Colonic mucosa (tissue), 4 donors: Measurements from ENCODE around the gene RSRP1. TPM values are rescaled to one million over a fixed set of nuclear protein-coding genes. Genes with fewer than 3 reads are reported as not detected.

Experiments used
- DNase-seq: peaks from one replicate; pipeline ENCODE4 v3.0.0-alpha.2; 2020
- H3K27ac ChIP-seq: fragments of 200-600 bp; one replicate; pipeline ENCODE4 v1.8.0; 2021
- H3K27me3 ChIP-seq: fragments of 200-600 bp; one replicate; pipeline ENCODE4 v1.8.0; 2021
- H3K36me3 ChIP-seq: fragments of 200-600 bp; one replicate; pipeline ENCODE4 v1.8.0; 2021
- H3K4me1 ChIP-seq: fragments of 200-600 bp; one replicate; pipeline ENCODE4 v1.8.0; 2021; ENCODE audit warnings: mild to moderate bottlenecking
- H3K4me3 ChIP-seq: fragments of 200-600 bp; one replicate; pipeline ENCODE4 v1.8.0; 2021
- H3K9ac ChIP-seq, 2 donors: one replicate each; pipeline ENCODE4 v1.7.0; 2013; ENCODE audit warnings: control low read depth in 2 of 2, low read depth in 2 of 2, low read length in 2 of 2
- H3K9me3 ChIP-seq: fragments of 200-600 bp; one replicate; pipeline ENCODE4 v1.8.0; 2021
- intact Hi-C: fragments of 100-400 bp; cut with DNase I; formaldehyde crosslinking; loops from one replicate; pipeline ENCODE4 v1.14.1; 2022
- total RNA-seq, 2 donors: library from RNA; stranded (reverse); fragmentation: NEBNext Ultra II Directional in 1 of 2; extraction: Animal tissue kit (Norgen Biotek cat#: 25700) in 1 of 2; gene quantifications; one replicate each; pipeline ENCODE4 v1.2.1, GENCODE V29; 2021
- TF ChIP-seq, protein P1 (sequence below): fragments of 200-600 bp; IDR thresholded peaks from one replicate; pipeline ENCODE4 v1.8.0; 2022; ENCODE audit warnings: antibody characterized with exemption, mild to moderate bottlenecking
- donor health status: healthy.
- donor health status: DM: no; HTN: no; CAD: no.
- donor health status: DM: no; HTN: no; CAD: no.

RSRP1 gene
- total RNA-seq, 2 donors from 2014 or later, result 129 to 137 TPM

DNA sequence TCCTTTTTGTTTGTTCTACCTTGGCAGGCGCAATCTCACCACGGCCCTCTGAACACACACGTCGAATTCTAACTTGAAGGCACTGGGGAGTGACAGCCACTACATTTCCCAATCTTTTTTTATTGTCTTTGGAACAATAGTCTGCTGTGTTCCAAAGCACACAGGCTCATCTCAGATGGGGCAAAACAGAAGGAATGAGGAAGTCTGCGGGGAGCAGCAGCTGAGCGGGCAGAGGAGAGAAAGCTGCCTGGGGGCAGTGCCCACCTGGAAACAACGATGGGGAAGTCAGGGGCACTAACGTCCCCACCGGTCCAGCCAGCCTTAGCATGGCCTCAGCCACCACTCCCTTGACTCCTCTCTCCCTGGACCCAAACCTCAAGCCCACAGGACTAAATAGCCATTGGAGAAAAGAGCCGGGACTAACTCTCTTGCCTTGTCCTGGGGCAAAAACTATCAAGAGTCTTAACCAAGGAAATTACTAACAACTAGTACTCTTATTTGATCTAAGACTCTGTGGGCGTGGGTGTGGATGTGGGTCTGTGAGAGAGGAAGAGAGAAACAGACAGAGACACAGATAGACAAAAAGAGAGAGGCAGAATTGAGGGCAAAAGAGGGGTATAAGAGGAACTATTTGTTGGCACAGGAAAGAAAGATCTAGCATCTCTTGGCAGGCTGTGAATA is 49.1 kb downstream of the RSRP1 start:
- Histone ChIP-seq H3K4me1 (peaks cover 8% of the 10 kb centered on the region), H3K4me3 (no peak overlapping the region), H3K27me3 (no peaks in the 10 kb centered on the region), H3K27ac (peak overlapping the region; percentile 70), H3K9ac (peak overlapping the region in 1 of 2 donors; percentile 49), H3K36me3 (no peaks in the 10 kb centered on the region), H3K9me3 (no peaks in the 10 kb centered on the region)
- TF ChIP-seq, protein P1, sequence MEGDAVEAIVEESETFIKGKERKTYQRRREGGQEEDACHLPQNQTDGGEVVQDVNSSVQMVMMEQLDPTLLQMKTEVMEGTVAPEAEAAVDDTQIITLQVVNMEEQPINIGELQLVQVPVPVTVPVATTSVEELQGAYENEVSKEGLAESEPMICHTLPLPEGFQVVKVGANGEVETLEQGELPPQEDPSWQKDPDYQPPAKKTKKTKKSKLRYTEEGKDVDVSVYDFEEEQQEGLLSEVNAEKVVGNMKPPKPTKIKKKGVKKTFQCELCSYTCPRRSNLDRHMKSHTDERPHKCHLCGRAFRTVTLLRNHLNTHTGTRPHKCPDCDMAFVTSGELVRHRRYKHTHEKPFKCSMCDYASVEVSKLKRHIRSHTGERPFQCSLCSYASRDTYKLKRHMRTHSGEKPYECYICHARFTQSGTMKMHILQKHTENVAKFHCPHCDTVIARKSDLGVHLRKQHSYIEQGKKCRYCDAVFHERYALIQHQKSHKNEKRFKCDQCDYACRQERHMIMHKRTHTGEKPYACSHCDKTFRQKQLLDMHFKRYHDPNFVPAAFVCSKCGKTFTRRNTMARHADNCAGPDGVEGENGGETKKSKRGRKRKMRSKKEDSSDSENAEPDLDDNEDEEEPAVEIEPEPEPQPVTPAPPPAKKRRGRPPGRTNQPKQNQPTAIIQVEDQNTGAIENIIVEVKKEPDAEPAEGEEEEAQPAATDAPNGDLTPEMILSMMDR, result no peak
- DNase-seq, result peak; percentile 65
- intact Hi-C loops, result no loop called here

GRCh38 chr1:25197235-25197975 is 49.8 kb downstream of the RSRP1 start:
- Histone ChIP-seq H3K9me3 (no peaks in the 10 kb centered on the region), H3K27me3 (no peaks in the 10 kb centered on the region), H3K27ac (peak overlapping the region; percentile 70), H3K4me1 (peaks cover 8% of the 10 kb centered on the region), H3K9ac (peak overlapping the region in 1 of 2 donors; percentile 49), H3K4me3 (no peak overlapping the region), H3K36me3 (no peaks in the 10 kb centered on the region)
- no peak for DNase-seq
- TF ChIP-seq, protein P1, result no peak
- intact Hi-C loops, result no loop called here

DNA sequence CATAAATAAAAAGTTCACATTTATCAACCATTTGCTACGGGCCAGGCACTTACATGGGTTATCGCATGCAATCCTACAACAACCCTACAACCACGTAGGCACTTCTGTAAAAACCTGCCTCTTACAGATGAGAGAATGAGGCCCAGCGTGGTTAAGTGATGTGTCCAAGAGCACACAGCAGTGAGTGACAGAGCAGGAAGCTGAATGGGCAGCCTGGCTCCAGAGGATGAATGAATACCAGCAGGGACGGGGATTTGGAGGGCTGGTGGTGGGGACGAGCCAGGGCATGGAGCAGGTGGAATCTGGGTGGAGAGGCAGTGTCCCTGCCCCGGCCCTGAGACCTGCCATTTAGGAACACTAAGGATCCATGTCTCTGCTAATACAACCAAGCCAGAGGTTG is 50.4 kb downstream of the RSRP1 start:
- DNase-seq, result no peak
- H3K4me1 ChIP-seq, result peaks cover 8% of the 10 kb centered on the region
- peak overlapping the region in 1 of 2 donors; percentile 49 for H3K9ac ChIP-seq
- TF ChIP-seq, protein P1, result no peak
- H3K36me3 ChIP-seq, result no peaks in the 10 kb centered on the region
- intact Hi-C loops, result no loop called here
- no peak overlapping the region for H3K4me3 ChIP-seq
- no peaks in the 10 kb centered on the region for H3K27me3 ChIP-seq
- H3K27ac ChIP-seq, result no peak overlapping the region
- no peaks in the 10 kb centered on the region for H3K9me3 ChIP-seq

DNA sequence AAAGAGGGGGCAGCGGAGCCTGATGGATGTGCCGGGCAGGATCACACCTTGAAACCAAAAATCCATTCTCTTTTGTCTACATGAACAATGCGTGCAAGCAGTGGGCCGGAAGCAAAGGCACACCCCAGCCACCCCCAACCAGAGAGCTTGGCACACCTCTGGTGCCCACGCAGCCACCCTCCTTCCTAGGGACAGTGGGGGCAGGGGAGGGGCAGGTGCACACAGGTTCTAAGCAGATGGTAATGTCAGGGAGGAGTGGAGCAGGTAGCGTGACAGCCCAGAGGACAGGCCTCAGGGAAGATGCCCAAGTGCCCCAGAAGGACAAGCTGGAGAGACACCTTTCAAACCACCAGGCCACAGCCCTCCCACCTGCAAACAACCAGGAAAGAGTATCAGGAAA is 51.4 kb downstream of the RSRP1 start:
- Histone ChIP-seq H3K27ac (peak overlapping the region; percentile 40), H3K4me1 (peaks cover 8% of the 10 kb centered on the region), H3K27me3 (no peaks in the 10 kb centered on the region), H3K9ac (peak overlapping the region in 1 of 2 donors; percentile 13), H3K9me3 (no peaks in the 10 kb centered on the region), H3K36me3 (no peaks in the 10 kb centered on the region), H3K4me3 (no peak overlapping the region)
- no peak for DNase-seq
- intact Hi-C loops, result no loop called here
- TF ChIP-seq, protein P1, result no peak

- Histone ChIP-seq H3K9ac (no peak overlapping the region), H3K36me3 (no peaks in the 10 kb centered on the region), H3K27ac (no peak overlapping the region), H3K27me3 (no peaks in the 10 kb centered on the region), H3K4me3 (no peak overlapping the region), H3K4me1 (peaks cover 8% of the 10 kb centered on the region), H3K9me3 (no peaks in the 10 kb centered on the region)
- intact Hi-C loops, result no loop called here
- no peak for DNase-seq
- TF ChIP-seq, protein P1, result no peak
These were observed 52.7 kb downstream of the RSRP1 start for GRCh38 chr1:25194572-25195020.
